Measurements from ENCODE around the gene UTRN. TPM values are rescaled to one million over a fixed set of nuclear protein-coding genes. Genes with fewer than 3 reads are reported as not detected.

UTRN gene
- total and polyA plus RNA-seq, 2 donors (not counting 1 experiment from before 2014, with no cell fraction given): 43.9 to 130 TPM

GRCh38 chr6:144317736-144318135, 32.6 kb downstream of the UTRN start:
- TF ChIP-seq CTCF (conservative IDR thresholded peaks at IDR 0.05 in 1 of 2, IDR thresholded peaks at IDR 0.05 in 1 of 2; ENCODE audit: low read depth in 1 of 2, low read length in 2 of 2) (no peak), EZH2 (IDR thresholded peaks at IDR 0.05; ENCODE audit: low read length, missing control alignments) (no peak)
- peaks cover 5% of the 10 kb centered on the region for H3K4me1 ChIP-seq (ENCODE audit: control insufficient read depth, extremely low read depth, insufficient read depth, low read length)
- no peaks in the 10 kb centered on the region for H3K27me3 ChIP-seq (ENCODE audit: control insufficient read depth, insufficient read depth, low read length)
- H3K36me3 ChIP-seq (ENCODE audit: control insufficient read depth, insufficient read depth, low read length): no peaks in the 10 kb centered on the region
- no peak overlapping the region for H3K27ac ChIP-seq (ENCODE audit: insufficient read depth, low read length)
- H3K4me2 ChIP-seq (ENCODE audit: extremely low read depth, insufficient read depth, low read length): peak overlapping the region; percentile 42
- peaks cover 28% of the 10 kb centered on the region for H3K79me2 ChIP-seq (ENCODE audit: control insufficient read depth, insufficient read depth, low read length)
- H3K9ac ChIP-seq (ENCODE audit: insufficient read depth, low read length): no peak overlapping the region
- no peaks in the 10 kb centered on the region for H3K9me3 ChIP-seq (ENCODE audit: control insufficient read depth, insufficient read depth, low read depth, low read length)
- no peak overlapping the region for H2AFZ ChIP-seq (ENCODE audit: low read length)
- peaks cover 1% of the 10 kb centered on the region for H4K20me1 ChIP-seq (ENCODE audit: control insufficient read depth, extremely low read depth, insufficient read depth, low read length)
- no peak for DNase-seq (ENCODE audit: low read depth in 2 of 2)
- no peak overlapping the region for H3K4me3 ChIP-seq (replicated peaks in 1 of 4; ENCODE audit: control extremely low read depth in 1 of 4, insufficient read depth in 1 of 4, low read depth in 3 of 4, low read length in 4 of 4)

- TF ChIP-seq EZH2 (IDR thresholded peaks at IDR 0.05; ENCODE audit: low read length, missing control alignments) (no peak), CTCF (conservative IDR thresholded peaks at IDR 0.05 in 1 of 2, IDR thresholded peaks at IDR 0.05 in 1 of 2; ENCODE audit: low read depth in 1 of 2, low read length in 2 of 2) (no peak)
- Histone ChIP-seq H3K4me1 (ENCODE audit: control insufficient read depth, extremely low read depth, insufficient read depth, low read length) (peaks cover 2% of the 10 kb centered on the region), H3K27me3 (ENCODE audit: control insufficient read depth, insufficient read depth, low read length) (no peaks in the 10 kb centered on the region), H4K20me1 (ENCODE audit: control insufficient read depth, extremely low read depth, insufficient read depth, low read length) (peaks cover 1% of the 10 kb centered on the region), H2AFZ (ENCODE audit: low read length) (no peak overlapping the region), H3K4me3 (replicated peaks in 1 of 4; ENCODE audit: control extremely low read depth in 1 of 4, insufficient read depth in 1 of 4, low read depth in 3 of 4, low read length in 4 of 4) (no peak overlapping the region), H3K36me3 (ENCODE audit: control insufficient read depth, insufficient read depth, low read length) (no peaks in the 10 kb centered on the region), H3K4me2 (ENCODE audit: extremely low read depth, insufficient read depth, low read length) (no peak overlapping the region), H3K27ac (ENCODE audit: insufficient read depth, low read length) (no peak overlapping the region), H3K9me3 (ENCODE audit: control insufficient read depth, insufficient read depth, low read depth, low read length) (no peaks in the 10 kb centered on the region), H3K79me2 (ENCODE audit: control insufficient read depth, insufficient read depth, low read length) (peaks cover 29% of the 10 kb centered on the region), H3K9ac (ENCODE audit: insufficient read depth, low read length) (no peak overlapping the region)
- no peak for DNase-seq (ENCODE audit: low read depth in 2 of 2)
Measured at GRCh38 chr6:144319211-144319610, 34.1 kb downstream of the UTRN start.

- Histone ChIP-seq H2AFZ (ENCODE audit: low read length) (no peak overlapping the region), H3K9ac (ENCODE audit: insufficient read depth, low read length) (no peak overlapping the region), H3K36me3 (ENCODE audit: control insufficient read depth, insufficient read depth, low read length) (no peaks in the 10 kb centered on the region), H3K27me3 (ENCODE audit: control insufficient read depth, insufficient read depth, low read length) (no peaks in the 10 kb centered on the region), H4K20me1 (ENCODE audit: control insufficient read depth, extremely low read depth, insufficient read depth, low read length) (peaks cover 1% of the 10 kb centered on the region), H3K4me2 (ENCODE audit: extremely low read depth, insufficient read depth, low read length) (no peak overlapping the region), H3K4me1 (ENCODE audit: control insufficient read depth, extremely low read depth, insufficient read depth, low read length) (peaks cover 2% of the 10 kb centered on the region), H3K27ac (ENCODE audit: insufficient read depth, low read length) (no peak overlapping the region), H3K4me3 (replicated peaks in 1 of 4; ENCODE audit: control extremely low read depth in 1 of 4, insufficient read depth in 1 of 4, low read depth in 3 of 4, low read length in 4 of 4) (no peak overlapping the region), H3K9me3 (ENCODE audit: control insufficient read depth, insufficient read depth, low read depth, low read length) (no peaks in the 10 kb centered on the region), H3K79me2 (ENCODE audit: control insufficient read depth, insufficient read depth, low read length) (peaks cover 20% of the 10 kb centered on the region)
- TF ChIP-seq EZH2 (IDR thresholded peaks at IDR 0.05; ENCODE audit: low read length, missing control alignments) (no peak), CTCF (conservative IDR thresholded peaks at IDR 0.05 in 1 of 2, IDR thresholded peaks at IDR 0.05 in 1 of 2; ENCODE audit: low read depth in 1 of 2, low read length in 2 of 2) (no peak)
- no peak for DNase-seq (ENCODE audit: low read depth in 2 of 2)
Measured at GRCh38 chr6:144320741-144321140, 35.6 kb downstream of the UTRN start.
